Renal cortex interstitium (tissue), 11 donors: ENCODE results near the gene BARHL2. TPM values are rescaled to one million over a fixed set of nuclear protein-coding genes. Genes with fewer than 3 reads are reported as not detected.

ENCODE experiments used
- DNase-seq, 11 donors: peaks; one replicate each; pipeline ENCODE4 v3.0.0-alpha.2; 2013; ENCODE audit warnings: low read depth in 9 of 11, low spot score in 4 of 11; ENCODE audit errors: extremely low read depth in 1 of 11
- polyA plus RNA-seq, 3 donors: library from polyadenylated mRNA; unstranded; fragments of 120-200 nt; gene quantifications; one replicate each; pipeline ENCODE4 v1.2.1, GENCODE V29; 2013; ENCODE audit not compliant: insufficient read length in 3 of 3

BARHL2 gene
- polyA plus RNA-seq, 3 donors, result not detected

DNA sequence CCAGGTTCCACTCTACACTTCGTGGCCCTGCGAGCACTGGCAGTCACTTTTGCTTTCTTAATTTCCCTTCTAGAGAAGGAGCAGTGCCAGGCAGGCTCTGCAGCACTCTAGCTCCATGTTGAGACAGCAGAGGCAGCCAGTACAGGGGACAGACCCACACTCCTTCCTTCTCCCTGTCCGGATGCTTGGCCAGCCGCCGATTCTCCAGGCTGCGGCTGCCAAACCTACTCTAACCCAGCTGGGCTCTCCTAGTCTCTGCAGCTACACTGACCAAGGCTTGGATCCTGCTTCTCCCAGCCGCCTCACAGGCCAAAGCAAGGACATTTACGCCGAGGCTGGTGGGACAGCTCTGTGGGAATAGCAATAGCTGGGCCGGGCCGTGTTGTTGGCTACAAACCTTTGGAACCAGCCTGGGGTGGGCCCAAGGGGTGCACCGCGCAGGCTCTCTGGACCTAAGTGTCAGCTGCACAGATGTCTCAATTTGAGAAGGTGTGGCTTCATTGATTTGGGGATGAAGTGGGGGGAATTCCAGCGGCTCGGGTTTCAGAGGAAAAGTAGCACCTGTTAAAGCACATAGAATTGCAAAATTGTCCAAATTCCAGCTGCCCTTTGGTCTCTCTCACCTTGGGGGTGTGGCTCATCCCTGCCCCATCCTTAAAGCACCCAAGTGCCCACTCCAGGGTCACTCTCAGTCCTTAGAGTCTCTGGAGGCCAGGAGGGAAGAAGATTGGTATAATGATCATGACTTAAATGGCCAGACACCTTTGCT lies 3.2 kb downstream of the BARHL2 start:
- DNase-seq, result no peak

GRCh38 chr1:90712915-90713730 lies 4.0 kb downstream of the BARHL2 start:
- DNase-seq, result no peak

GRCh38 chr1:90712153-90712856 lies 4.8 kb downstream of the BARHL2 start:
- DNase-seq, result no peak

DNA sequence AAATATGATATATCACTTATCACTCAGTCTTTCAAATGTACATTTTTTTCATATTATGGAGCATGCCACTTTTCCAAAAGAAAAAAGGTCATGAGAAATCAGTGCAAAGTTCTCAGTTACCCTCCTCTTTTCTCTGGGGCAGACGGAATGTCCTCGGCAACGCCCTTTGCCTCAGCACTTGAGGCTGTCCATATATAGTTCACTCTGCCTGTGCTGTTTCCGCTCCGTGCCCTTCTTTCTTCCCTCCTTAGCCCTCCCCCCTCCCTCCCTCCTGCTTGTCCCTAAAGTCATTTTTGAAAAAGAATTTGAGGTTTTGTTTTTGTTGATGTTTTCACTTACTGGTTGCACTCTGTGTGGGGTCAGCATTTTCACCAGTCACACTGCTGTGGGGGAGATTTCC lies 5.4 kb downstream of the BARHL2 start:
- no peak for DNase-seq

- no peak for DNase-seq
Observed at GRCh38 chr1:90710579-90711536, 6.2 kb downstream of the BARHL2 start.

- no peak for DNase-seq
Observed at GRCh38 chr1:90709535-90709934, 7.6 kb downstream of the BARHL2 start.

- DNase-seq, result no peak
Observed at GRCh38 chr1:90708826-90709225, 8.3 kb downstream of the BARHL2 start.

GRCh38 chr1:90708236-90708786 lies 8.8 kb downstream of the BARHL2 start:
- no peak for DNase-seq

GRCh38 chr1:90707363-90707710 lies 9.8 kb downstream of the BARHL2 start:
- DNase-seq, result peak in 7 of 11 donors; percentile 47 to 76 (median 64)

DNA sequence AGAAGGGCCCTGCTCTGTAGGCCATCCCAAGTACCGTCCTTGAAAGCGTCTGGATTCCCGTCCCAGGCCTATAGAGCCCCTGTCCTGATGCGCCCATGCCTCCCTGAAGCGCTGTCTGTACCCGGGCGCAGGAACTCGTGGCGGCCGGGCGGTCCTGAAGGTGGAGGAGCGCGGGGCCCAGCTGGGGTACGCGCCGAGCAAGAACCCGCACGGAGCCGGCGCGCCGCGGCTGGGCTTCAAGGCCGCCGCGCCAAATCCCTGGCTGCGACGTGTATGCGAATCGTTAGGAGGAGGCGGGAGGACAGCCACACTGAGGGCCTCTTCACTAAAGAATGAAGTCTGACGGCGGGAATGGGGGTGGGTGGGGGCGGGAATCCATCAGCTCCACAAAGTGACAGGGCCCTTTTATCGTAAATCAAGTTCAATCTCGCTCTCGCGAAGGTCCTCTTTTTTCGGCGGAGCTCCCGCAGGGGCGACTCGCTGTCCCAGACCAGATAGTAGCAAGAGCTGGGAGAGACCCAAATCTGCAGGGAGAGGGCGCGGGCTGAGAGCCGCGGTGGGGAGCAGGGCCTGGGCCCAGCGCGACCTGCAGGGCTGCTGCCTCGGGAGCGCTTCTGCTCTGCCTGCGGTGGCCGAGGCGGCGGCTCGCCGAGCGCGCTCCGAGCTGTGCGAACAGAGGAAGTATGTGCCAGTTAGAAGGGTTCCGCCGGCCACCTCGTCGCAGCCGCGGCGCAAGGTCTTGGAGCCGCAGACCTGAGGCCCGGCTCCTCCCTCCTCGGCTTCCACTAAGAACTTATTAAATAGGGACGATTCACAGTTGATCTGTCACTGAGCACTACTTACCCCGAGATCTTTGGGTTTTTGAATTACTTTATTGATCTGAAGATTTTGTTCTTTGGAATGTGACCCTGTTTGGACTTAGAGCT lies 10.4 kb downstream of the BARHL2 start:
- no peak for DNase-seq

DNA sequence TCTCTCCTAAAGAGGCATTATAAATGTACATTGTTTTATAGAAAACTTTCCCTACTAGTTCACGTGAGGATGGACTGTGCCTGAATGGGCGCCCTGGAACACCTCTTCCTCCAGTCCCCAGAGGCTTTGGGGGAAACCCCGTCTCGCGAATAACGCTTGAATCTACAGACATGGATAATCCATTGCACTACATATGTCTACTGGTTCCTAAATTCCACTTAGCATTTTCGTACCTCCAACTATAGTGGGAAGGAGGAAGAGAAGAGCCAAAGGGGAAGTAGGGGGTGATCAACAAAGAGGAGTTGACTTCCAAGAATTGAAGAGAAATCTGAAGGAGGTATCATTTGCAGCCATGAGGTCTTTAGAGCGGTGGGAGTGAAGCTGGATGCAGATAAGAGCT lies 11.1 kb downstream of the BARHL2 start:
- DNase-seq, result no peak

- DNase-seq, result no peak
Observed at GRCh38 chr1:90704817-90705216, 12.3 kb downstream of the BARHL2 start.

DNA sequence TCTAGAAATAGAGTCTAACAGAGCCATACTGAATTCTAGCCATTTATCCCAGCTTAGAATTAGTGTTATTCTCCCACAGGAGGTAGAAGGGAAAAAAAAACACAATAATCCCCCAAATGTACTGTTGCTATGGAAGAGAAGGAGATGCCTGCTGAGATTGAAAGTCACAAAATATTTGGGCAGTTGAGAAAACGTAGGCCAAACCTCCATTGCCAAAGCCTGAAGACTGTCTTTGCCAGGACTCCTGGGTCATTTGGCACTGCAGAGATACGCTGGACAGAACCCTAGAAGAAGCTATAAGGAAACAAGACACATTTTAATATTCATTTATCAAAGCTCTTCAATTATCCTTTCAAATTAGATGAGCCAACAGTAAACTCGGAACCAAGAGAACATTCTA lies 22.3 kb downstream of the BARHL2 start:
- no peak for DNase-seq

DNA sequence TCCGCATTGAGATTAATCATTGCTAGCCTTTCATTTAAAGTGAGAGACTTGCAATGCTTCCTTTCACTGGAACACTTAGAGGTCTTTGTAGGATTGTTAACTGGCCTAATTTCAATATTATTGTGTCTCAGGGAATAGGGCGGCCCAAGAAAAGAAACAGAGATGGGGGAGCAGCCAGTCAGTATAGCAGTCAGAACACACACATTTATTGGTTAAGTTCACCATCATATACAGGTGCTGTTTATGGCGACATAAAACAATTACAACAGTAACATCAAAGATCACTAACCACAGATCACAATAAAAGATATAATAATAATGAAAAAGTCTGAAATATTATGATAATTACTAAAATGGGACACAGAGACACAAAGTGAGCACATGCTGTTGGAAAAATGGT lies 29.4 kb downstream of the BARHL2 start:
- DNase-seq, result no peak

DNA sequence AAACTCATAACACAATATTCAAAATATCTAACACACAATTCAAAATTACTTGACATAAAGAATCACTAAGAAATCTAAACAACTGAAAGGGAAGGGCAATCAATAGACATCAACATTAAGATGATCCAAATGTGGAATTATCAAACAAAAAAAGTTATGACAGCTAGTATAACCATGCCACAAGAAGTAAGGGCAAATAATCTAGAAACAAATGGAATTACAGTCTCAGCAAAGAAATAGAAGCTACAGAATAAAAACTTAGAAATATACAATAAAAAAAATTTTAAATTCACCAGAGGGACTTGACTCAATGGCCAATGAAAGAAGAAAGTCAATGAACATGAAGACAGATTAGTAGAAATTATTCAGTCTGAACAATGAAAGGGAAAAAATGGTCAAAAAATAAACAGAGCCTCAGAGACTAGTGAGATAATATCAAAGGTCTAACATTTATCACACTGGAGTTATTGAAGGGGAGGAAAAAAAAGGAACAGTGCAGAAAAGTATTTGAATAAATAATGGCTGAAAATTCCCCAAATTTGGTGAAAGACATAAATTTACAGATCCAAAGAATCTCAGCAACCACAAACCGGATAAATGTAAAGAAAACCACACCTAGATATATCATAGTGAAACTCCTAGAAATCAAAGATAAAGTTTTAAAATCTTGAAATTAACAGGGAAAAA lies 41.8 kb downstream of the BARHL2 start:
- DNase-seq, result no peak

DNA sequence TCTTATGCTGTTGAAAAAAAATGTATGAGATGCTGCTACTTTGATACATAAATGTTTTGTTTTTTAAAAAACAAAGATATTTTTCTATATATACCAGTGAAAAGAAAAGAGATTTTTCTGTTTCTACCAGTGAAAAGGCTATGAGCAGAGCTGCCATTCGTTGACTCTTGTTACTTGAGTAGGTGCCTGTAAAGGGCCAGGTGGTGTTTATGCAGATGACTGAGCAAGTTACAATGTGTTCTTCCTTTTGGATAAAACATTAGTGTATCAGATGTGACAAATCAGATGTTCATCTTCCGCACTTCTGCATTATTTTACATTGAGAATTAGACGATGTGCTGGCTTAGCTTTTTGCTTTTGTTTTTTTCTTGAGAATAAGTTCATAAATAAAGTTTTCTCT lies 45.4 kb downstream of the BARHL2 start:
- DNase-seq, result no peak

GRCh38 chr1:90671251-90671650 lies 45.9 kb downstream of the BARHL2 start:
- DNase-seq, result no peak
